NCI-H187 (cell line): ENCODE results near the gene TNFRSF11A.

Experiments used
- DNase-seq, 2 experiments: peaks; one replicate each; lab custom pipeline; 2025; lab: John Stamatoyannopoulos, UW

The TNFRSF11A gene

DNA sequence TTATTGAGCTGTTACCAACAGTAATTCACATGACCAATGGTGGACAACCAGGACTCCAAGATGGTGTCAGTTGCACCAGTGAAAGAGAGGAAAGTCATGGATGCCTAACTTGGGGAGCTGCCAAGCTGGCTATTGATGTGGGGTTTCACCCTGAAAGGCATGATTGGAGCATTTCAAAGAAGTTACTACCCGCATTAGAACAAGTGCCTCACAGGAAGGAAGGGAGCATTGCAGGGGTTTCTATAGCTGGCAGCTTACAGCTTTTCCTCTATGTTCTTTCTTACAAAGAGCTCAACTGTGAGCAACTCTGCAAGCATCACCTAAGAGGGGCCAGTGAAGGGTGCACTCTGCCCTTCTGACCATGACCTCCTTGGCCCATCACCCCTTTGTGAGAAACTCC, 93.1 kb downstream of the TNFRSF11A start:
- DNase-seq: no peak

DNA sequence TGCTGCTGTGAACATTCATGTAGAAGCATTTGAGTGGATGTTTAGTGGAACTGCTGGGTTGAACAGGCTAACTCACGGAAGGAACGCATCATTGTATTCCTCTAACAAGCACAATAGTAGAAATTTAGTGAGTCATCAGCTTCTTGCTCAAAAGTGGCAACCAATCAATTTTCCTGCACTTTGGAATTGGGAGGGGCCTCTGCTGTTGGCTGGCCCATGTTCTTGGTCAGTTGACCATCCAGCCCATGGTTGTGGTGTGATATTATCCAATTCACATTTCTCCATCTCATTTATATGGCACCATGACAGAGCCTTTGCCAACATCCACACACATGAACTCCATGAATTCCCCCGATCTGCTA, 95.0 kb downstream of the TNFRSF11A start:
- no peak for DNase-seq

DNA sequence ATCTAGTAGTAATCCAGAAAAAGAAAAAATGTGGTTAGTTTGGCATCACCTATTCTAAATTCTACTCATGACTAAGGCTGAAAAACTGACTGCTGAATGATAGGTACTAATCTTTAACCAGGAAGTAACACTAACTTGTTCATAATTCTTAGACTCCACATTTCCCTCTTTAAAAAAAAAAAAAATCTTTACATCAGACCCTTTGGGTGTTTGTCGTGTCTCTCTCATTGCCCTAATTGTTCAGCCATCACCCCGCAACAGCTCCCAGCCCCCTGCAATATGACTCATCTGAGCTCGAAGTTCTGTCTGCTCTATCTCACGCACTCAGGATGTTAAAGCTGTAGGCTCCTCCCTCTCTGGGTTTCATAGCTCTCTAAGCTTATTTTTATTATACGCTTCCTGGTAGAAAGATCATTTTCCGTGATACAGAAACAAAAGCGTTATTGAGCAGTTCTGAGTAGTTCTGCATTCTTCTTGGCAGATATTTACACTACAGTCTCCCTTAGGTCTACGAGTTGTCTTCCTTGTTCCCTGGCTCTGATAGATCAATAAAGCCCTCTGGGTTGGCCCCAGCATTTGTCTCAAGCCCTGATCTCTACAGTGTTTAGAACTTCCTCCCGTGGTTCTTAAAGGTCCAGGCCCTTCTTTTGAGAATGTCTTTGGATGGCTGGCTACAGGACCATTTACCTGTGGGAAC, 95.6 kb downstream of the TNFRSF11A start:
- no peak for DNase-seq

DNA sequence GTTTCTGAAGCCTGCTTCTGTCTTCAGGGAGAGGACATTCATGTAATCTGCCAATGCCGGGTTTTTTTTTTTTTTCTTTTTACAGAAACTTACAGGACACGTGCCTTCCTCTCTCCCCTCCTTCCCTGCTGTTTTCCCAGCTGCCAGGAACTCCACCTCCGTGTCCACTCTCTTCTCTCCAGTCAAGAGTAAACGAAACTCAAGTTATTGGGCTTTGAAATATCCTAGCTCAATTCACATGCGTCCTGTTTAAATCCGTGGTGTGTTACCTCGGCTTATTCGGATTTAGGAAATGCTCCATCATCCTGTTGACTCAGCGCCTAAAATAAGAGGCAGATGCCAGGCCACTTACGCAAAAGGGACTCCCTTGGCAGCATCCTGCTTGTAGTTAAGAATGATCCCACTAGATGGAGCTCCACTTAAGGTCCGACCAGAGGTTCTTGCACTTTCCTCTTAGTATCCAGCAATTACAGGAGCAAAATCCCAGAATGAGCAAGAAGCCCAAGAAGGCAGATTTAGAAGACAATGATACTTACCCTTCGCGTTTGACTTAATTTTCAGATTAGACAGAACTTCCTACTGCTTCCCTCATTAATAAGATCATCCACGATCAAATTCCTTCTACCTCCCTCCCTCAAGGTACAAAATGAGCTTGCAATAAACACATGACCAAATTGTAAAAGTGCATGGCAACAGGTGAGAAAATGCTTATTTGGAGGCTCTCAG, 100.5 kb downstream of the TNFRSF11A start:
- peak; percentile 12 to 33 for DNase-seq

DNA sequence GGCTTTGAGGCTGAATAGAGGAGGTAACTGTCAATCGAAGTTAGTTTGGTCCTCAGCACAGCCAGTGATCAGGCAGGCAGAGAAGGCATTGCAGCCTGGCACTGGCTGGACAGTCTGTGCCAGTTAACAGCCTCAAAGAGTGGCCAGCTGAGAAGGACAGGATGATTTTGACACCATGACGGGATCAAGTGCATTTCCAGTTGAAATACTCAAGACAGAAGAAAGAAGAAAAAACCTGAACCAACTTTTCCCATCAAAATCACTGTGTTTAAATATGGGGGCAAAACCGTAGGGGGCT, 101.0 kb downstream of the TNFRSF11A start:
- no peak for DNase-seq

DNA sequence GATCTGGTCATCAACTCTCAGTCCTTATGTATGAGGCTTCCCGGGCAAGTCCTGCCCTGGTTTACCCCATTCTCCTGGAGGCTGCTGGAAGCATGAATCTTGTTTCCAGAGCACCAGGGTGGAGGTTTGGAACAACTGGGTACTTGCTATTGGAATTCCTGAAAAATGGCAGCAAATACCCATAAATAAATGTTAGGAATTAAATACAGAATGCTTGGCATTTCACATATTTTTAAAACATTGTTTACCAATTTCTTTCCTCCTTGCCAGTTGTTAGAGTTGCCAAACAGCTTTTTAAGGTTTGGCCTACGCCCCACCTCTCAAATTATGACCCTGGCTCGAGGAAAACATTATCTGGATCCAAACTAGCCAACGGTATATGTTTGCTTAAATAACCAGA, 107.1 kb downstream of the TNFRSF11A start:
- no peak for DNase-seq

DNA sequence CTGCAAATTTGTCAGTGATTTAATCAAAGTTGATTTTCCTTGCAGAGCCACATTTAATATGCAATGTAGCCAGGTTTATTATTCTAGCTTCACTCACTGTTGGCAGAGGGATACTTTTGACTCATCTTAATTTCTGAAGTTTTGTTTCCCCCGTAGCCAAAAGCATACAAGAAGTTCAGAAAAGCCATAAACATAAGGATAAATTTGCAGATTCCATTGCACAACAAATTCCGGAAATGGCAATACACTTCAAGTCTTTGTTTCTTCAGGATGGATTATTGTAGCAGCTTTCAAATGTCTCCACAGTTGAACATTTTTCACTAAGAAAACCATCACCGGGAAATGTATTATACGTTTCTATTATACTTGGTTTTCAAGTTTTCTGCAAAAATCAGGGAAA, 109.7 kb downstream of the TNFRSF11A start:
- no peak for DNase-seq

DNA sequence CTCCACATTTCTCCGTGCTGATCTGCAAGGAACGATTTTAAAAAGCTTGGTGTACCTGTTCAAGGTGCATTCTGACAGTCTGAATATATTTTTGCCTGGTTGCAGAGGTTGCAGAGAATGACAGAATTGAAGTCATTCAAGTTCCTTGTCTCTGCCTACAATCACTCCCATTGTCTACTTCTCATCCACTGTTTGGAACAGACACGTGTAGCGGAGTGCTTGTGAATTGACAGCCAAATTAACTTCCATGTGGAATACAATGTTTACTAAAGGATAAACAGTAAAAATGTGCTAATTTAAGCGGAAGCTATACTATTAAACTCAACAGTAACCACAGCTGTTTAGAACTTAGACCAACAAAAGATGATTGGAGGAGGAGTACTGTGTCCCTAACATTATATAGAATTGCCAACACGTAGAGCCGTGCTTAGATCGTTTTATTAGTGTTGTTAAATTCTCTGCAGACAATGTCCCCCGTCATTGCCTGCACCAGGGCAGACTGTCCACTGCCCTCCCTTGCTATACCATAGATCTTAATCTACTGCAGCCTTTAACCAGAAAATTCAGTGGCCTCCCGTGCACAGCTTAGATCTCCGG, 110.4 kb downstream of the TNFRSF11A start:
- no peak for DNase-seq

DNA sequence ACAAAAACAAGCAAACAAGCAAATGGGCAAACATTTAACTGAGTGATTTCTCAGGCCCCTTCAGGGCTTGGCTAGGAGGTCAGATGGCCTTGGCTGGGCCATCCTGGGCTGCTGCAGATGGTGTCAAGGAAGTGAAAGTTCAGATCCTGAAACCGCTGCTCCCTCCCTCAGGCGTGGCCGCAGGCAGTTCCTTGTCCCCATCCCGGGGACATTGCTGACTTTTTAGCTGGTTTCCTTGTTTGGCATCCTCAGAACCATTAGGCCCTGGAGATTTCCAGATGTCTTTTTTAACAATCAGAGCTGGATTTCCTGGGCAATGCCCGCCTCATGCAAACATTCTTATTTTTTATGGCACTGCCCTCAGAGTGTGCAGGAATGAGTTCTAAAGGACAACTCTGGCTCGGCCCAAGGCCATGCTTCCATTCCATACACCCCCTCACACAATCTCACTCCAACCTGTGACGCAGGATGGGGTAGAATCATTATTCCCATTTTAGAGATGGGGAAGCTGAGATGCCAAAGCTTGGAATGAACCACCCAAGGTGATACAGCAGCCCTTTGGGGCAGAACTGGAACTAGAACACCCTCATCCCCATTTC, 111.6 kb downstream of the TNFRSF11A start:
- DNase-seq: no peak

DNA sequence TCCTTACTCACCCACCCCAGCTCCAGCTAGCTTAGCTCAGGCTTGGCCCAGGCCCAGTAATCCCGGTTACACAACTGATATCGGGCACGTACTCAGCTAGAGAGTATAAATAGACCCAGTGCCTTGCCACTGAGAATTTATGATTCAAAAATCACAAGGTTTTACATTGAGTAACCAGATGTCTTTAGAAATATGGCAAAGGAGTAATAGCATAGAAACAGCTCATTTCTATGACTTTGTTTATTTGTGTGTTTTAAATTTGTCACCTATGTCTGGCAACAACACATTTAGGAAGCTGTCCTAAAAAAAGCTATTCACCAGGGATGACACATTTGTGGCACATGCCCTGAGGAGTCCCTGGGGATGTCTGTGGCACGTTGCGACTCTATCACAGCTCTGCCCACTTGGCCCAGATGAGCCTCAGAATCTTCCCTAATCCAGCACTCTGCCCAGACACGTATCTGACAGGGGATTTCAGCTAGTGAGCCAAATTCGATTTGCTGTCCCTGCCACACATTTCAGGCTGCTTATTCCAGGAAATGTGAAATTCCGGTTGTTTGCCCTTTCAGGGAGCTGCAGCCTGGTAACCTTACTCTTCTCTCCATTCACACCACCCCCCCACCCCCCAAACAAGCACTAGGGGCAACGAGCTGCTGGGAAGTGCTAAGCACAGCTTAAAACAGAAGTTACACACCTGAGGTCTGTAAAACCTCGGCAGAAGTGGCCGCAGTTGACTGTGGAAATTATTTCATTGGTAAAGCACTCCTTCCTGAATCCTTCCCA, 112.3 kb downstream of the TNFRSF11A start:
- no peak for DNase-seq

DNA sequence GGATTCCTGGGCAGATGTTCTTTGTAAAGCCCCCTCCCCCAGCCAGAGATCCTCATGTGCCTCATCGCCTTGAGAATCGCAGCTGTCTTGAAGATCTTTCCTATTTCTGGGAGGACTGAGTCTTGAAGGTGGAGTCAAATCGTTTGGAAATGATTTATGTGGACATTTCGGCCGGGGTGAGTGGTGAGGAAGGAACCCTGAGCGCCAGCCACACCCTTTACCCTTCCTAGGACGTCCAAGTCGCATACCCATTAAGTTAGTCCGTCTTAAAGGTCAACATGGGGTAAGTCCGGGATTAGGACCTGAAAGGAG, 112.9 kb downstream of the TNFRSF11A start:
- no peak for DNase-seq

DNA sequence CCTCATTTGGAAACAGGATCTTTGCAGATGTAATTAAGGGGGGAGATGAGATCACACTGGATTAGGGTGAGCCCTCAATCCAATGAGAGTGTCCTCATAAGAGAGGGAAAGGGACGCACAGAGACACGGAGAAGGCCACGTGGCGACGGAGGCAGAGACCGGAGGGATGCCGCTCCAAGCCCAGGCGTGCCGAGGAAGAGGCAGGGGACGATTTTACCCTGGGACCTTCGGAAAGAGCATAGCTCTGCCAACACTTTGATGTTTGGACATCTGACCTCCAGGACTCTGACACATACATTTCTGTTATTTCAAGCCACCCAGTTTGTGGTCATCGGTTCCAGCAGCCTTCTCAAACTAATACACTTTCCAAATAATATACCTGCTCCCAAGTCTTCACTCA, 113.3 kb downstream of the TNFRSF11A start:
- no peak for DNase-seq

DNA sequence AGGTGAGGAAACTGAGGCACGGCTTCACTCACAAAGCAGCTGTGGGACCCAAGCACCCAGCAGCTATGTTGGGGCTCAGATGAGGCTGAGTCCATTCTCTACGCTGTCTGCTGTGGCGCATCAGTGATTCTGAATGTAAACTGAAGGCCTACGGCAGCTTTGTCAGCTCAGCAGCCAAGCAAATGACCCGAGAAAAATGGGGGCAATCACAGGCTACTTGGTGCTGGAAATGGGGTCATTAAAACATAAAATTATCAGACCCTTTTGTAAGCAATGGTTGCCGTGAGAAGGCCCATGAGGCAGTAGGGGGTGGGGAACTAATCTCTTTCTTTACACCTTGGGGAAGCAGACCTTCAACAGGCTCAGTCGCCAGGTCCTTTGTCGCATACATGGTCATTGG, 113.8 kb downstream of the TNFRSF11A start:
- DNase-seq: no peak
